HCT116 (cell line): ENCODE measurements around the gene BBLN. TPM values are rescaled to one million over a fixed set of nuclear protein-coding genes. Genes with fewer than 3 reads are reported as not detected.
"Not testable (repeated sequence)": the region's sequence is repeated elsewhere in the genome, so short reads cannot be mapped to it uniquely, and the experiment has no call there.

Experiments
- ATAC-seq: fragments of 200-7000 bp; cut with Tn5 transposase; 2 replicates; pipeline ENCODE4 v1.9.1; 2020; ENCODE audit warnings: mild to moderate bottlenecking, moderate library complexity
- Bru-seq: library from RNA; stranded (reverse); fragments of 400-500 nt; gene quantifications from one replicate; lab custom pipeline; 2021; lab: Mats Ljungman, UMichigan
- BruChase-seq, 2 experiments: library from RNA; stranded (reverse); fragments of 400-500 nt; gene quantifications; one replicate each; lab custom pipeline; 2021; lab: Mats Ljungman, UMichigan
- BruUV-seq: library from RNA; stranded (reverse); fragments of 400-500 nt; replicated peaks from 2 replicates; lab custom pipeline; 2021; lab: Mats Ljungman, UMichigan
- CTCF ChIA-PET: fragments of 300-600 bp; sonication (Branson Sonifier 250); formaldehyde crosslinking; loops from one replicate; lab custom pipeline; 2021; ENCODE audit warnings: antibody characterized with exemption; lab: Charles Lee
- POLR2A ChIA-PET: fragments of 300-600, 350-600 bp; sonication (Branson Sonifier 250); formaldehyde crosslinking; loops from one replicate; lab custom pipeline; 2021; ENCODE audit warnings: antibody characterized with exemption; lab: Charles Lee
- RAD21 ChIA-PET, 2 experiments: fragments of 300-600 bp; sonication (Branson Sonifier 250); formaldehyde crosslinking; loops; one replicate each; lab custom pipeline; 2023; ENCODE audit warnings: low total read pairs in 2 of 2; ENCODE audit not compliant: uncharacterized antibody in 2 of 2, unreplicated experiment in 2 of 2, low non-redundant PET in 1 of 2; lab: Charles Lee
- DNase-seq: peaks from one replicate; pipeline ENCODE4 v3.0.0-alpha.2; 2010; ENCODE audit warnings: low read depth, low spot score
- H2AFZ ChIP-seq: fragments of 200-600 bp; shearing (Covaris generic), sonication (generic); 2 replicates; pipeline ENCODE4 v1.6.1; 2017; ENCODE audit warnings: low read depth, mixed run types, mixed read lengths, antibody characterized with exemption, low read length; ENCODE audit not compliant: poor library complexity, severe bottlenecking
- H3K27ac ChIP-seq: 2 replicates; pipeline ENCODE4 v1.5.1; 2012; ENCODE audit warnings: low read depth, low read length
- H3K27me3 ChIP-seq: fragments of 200-600 bp; sonication (generic); 2 replicates; pipeline ENCODE4 v1.6.1; 2016; ENCODE audit warnings: mixed run types, low read length, mixed read lengths; ENCODE audit not compliant: insufficient read depth
- H3K36me3 ChIP-seq, 2 experiments: fragments of 200-500 bp in 1 of 2; fragments of 200-600 bp in 1 of 2; sonication (Bioruptor generic) in 1 of 2; sonication (generic) in 1 of 2; 2 replicates each; pipeline versions ENCODE4 v1.5.1 to v1.6.1; 2014 to 2016; ENCODE audit warnings: low read length in 2 of 2, inconsistent platforms in 1 of 2, mixed read lengths in 1 of 2, mixed run types in 1 of 2; ENCODE audit not compliant: insufficient read depth in 2 of 2, control insufficient read depth in 1 of 2
- H3K4me1 ChIP-seq, 2 experiments: fragments of 200-600 bp in 1 of 2; sonication (generic) in 1 of 2; 2 replicates each; pipeline versions ENCODE4 v1.5.1 to v1.6.1; 2012 to 2017; ENCODE audit warnings: low read length in 2 of 2, inconsistent platforms in 1 of 2, mild to moderate bottlenecking in 1 of 2, mixed read lengths in 1 of 2, mixed run types in 1 of 2, moderate library complexity in 1 of 2; ENCODE audit not compliant: insufficient read depth in 2 of 2, control insufficient read depth in 1 of 2
- H3K4me2 ChIP-seq: fragments of 200-600 bp; sonication (generic); 2 replicates; pipeline ENCODE4 v1.6.1; 2017; ENCODE audit warnings: mixed run types, low read length, mixed read lengths
- H3K4me3 ChIP-seq, 2 experiments: fragments of 200-600 bp in 1 of 2; sonication (generic) in 1 of 2; replicated peaks in 1 of 2; 2 replicates each; pipeline ENCODE4 v1.5.1; 2011 to 2016; ENCODE audit warnings: low read length in 2 of 2, control low read depth in 1 of 2, low read depth in 1 of 2, mild to moderate bottlenecking in 1 of 2, mixed read lengths in 1 of 2, mixed run types in 1 of 2
- H3K79me2 ChIP-seq: fragments of 200-600 bp; sonication (generic); 2 replicates; pipeline ENCODE4 v1.6.1; 2017; ENCODE audit warnings: mild to moderate bottlenecking, mixed run types, low read length, moderate library complexity, mixed read lengths; ENCODE audit not compliant: insufficient read depth
- H3K9ac ChIP-seq: fragments of 200-600 bp; sonication (generic); 2 replicates; pipeline ENCODE4 v1.6.1; 2016; ENCODE audit warnings: low read length, mixed read lengths
- H3K9me2 ChIP-seq: fragments of 200-600 bp; sonication (generic), shearing (Covaris generic); 2 replicates; pipeline ENCODE4 v1.6.1; 2017; ENCODE audit warnings: mixed run types, mild to moderate bottlenecking, moderate library complexity; ENCODE audit not compliant: insufficient read depth
- H3K9me3 ChIP-seq, 2 experiments: fragments of 200-500 bp in 1 of 2; fragments of 200-600 bp in 1 of 2; sonication (Bioruptor generic) in 1 of 2; sonication (generic) in 1 of 2; 2 replicates each; pipeline ENCODE4 v1.6.1; 2014 to 2017; ENCODE audit warnings: low read length in 2 of 2, mixed read lengths in 2 of 2, inconsistent platforms in 1 of 2, low read depth in 1 of 2, mild to moderate bottlenecking in 1 of 2, mixed run types in 1 of 2, moderate library complexity in 1 of 2; ENCODE audit not compliant: control insufficient read depth in 1 of 2, insufficient read depth in 1 of 2
- H4K20me1 ChIP-seq: fragments of 200-600 bp; sonication (generic), shearing (Covaris generic); 2 replicates; pipeline ENCODE4 v1.6.1; 2017; ENCODE audit warnings: mixed run types, mild to moderate bottlenecking, moderate library complexity; ENCODE audit not compliant: insufficient read depth
- POLR2A ChIP-seq: IDR thresholded peaks from 2 replicates; pipeline ENCODE4 v1.7.0; 2011; ENCODE audit warnings: borderline replicate concordance; ENCODE audit not compliant: insufficient read depth, insufficient read length; ENCODE audit errors: extremely low read depth
- POLR2AphosphoS5 ChIP-seq: IDR thresholded peaks from 2 replicates; pipeline ENCODE4 v1.6.1; 2011; ENCODE audit warnings: mild to moderate bottlenecking, low read depth, low read length, moderate library complexity
- SP1 ChIP-seq: IDR thresholded peaks from 2 replicates; pipeline ENCODE4 v1.6.1; 2012; ENCODE audit warnings: low read depth
- YY1 ChIP-seq: IDR thresholded peaks from 2 replicates; pipeline ENCODE4 v1.6.1; 2011; ENCODE audit warnings: low read length, low read depth, moderate library complexity, mild to moderate bottlenecking; ENCODE audit not compliant: insufficient replicate concordance; ENCODE audit errors: extremely low read depth
- intact Hi-C: fragments of 100-400 bp; cut with micrococcal nuclease; formaldehyde crosslinking; loops from 2 replicates; pipeline ENCODE4 v1.10.0; 2022
- long read RNA-seq: library from polyadenylated mRNA; unstranded; transcript quantifications from one replicate; pipeline ENCODE4 v2.0.0, GENCODE V29; 2021; ENCODE audit not compliant: unreplicated experiment
- polyA plus RNA-seq: library from polyadenylated mRNA; unstranded; fragments of >200 nt; gene quantifications from 2 replicates; pipeline ENCODE4 v1.2.1, GENCODE V29; 2012; ENCODE audit warnings: missing spikeins
- total RNA-seq: library from RNA; stranded (reverse); gene quantifications from one replicate; pipeline ENCODE4 v1.2.1, GENCODE V29; 2021; ENCODE audit not compliant: unreplicated experiment

The BBLN gene, protein sequence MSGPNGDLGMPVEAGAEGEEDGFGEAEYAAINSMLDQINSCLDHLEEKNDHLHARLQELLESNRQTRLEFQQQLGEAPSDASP
- total RNA-seq (119 TPM), Bru-seq, nascent RNA (percentile 84 among the genes with signal in this experiment), BruChase-seq, experiment 1, labeled RNA remaining after a 6-hour chase (percentile 81 among the genes with signal in this experiment), BruChase-seq, experiment 2, labeled RNA remaining after a 2-hour chase (percentile 83 among the genes with signal in this experiment)
- polyA plus RNA-seq = 113 and 131 TPM in 2 replicates
- long read RNA-seq, transcript C9orf16-201 (2 exons, 713 nt) = major isoform, 64 of 82 reads
- long read RNA-seq, partial matches to known transcripts = 2 of 82 reads
- long read RNA-seq, other reads (novel, unspliced or antisense) = 13 of 82 reads

GRCh38 chr9:128159784-128160602 is at the start of gene BBLN:
Gene BBLN (plus strand): TSS chr9:128160265. CDS start chr9:128160408, 143 bp downstream.
- BruUV-seq = no TSS peak
- Histone ChIP-seq H3K79me2 (peaks cover 13% of the 10 kb centered on the region), H3K27ac (peak within 1 kb of the TSS; percentile 97), H3K9me2 (no peaks in the 10 kb centered on the region), H3K4me3 (peak within 1 kb of the TSS; percentile 91 to 99), H3K4me1 (peaks cover 0 to 17% of the 10 kb centered on the region in 2 experiments; a peak in 2 of 4 replicates), H3K27me3 (no peaks in the 10 kb centered on the region), H3K9me3 (no peaks in the 10 kb centered on the region), H4K20me1 (no peaks in the 10 kb centered on the region), H3K9ac (peak within 1 kb of the TSS; percentile 96), H2AFZ (peak within 1 kb of the TSS; percentile 7), H3K4me2 (peak within 1 kb of the TSS; percentile 99), H3K36me3 (peaks cover 0 to 4% of the 10 kb centered on the region in 2 experiments; a peak in 1 of 4 replicates)
- ATAC-seq (peak; percentile 91), DNase-seq (peak; percentile 88)
- ChIA-PET RAD21 (no interaction called here), CTCF (interaction anchor here (0.6 to 4.0 kb wide), 7 partner anchors 9 to 260 kb away, joined by 3 to 19 read pairs (median 4); no protein-coding TSS in a partner anchor), POLR2A (interaction anchor here (0.6 to 1.8 kb wide), 8 partner anchors 9 to 146 kb away, joined by 3 to 7 read pairs (median 4); no protein-coding TSS in a partner anchor)
- intact Hi-C loops = no loop called here
- TF ChIP-seq POLR2AphosphoS5 (peak; percentile 93), POLR2A (peak; percentile 89), YY1 (peak; percentile 49), SP1 (no peak)

DNA sequence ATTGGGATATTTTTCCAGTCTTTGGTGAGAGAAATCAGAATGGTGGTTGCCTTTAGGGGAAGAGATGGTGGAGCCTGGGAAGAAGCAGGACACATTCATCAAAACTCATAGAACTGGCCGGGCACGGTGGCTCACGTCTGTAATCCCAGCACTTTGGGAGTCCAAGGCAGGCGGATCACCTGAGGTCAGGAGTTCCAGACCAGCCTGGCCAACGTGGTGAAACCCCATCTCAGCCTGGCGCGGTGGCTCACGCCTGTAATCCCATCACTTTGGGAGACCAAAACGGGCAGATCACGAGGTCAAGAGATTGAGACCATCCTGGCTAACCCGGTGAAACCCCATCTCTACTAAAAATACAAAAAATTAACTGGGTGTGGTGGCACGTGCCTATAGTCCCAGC is 48.3 kb upstream of the BBLN start:
- H3K36me3 ChIP-seq = peaks cover 2 to 20% of the 10 kb centered on the region in 2 experiments; a peak in 2 of 4 replicates
- H3K27ac ChIP-seq, DNase-seq, RAD21 ChIA-PET, H3K4me1 ChIP-seq, BruUV-seq, H3K79me2 ChIP-seq, H3K27me3 ChIP-seq, H4K20me1 ChIP-seq, intact Hi-C loops, POLR2A ChIA-PET, H3K4me3 ChIP-seq, H2AFZ ChIP-seq, CTCF ChIA-PET, H3K4me2 ChIP-seq, ATAC-seq, H3K9me3 ChIP-seq, H3K9me2 ChIP-seq, H3K9ac ChIP-seq: not testable (repeated sequence)
